ENCODE measurements around the gene GPR63. TPM values are rescaled to one million over a fixed set of nuclear protein-coding genes. Genes with fewer than 3 reads are reported as not detected.

Gene GPR63
- total RNA-seq, 6 experiments from 2014 or later: 1.4 to 2.5 (median 2.1) TPM

DNA sequence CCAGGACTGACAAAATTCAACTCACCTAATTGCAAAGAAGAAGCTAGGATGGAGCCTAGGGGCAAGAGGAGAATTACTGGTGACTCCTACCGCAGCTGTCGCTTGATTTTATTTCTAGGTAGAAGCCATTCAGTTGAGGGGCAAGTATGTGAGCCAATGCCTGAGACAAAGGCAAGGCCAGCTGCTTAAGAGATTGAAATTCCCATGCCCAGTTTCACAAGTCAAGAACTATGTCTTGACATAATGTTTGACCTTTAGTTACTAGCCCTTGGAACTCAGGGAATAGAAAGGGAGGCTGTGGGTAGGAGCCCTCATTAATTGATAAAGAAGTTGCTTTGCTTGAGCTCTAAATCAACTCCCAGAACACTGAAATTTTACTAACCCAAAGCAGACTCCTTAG is 54.0 kb downstream of the GPR63 start:
- H3K9me3 Mint-ChIP-seq: no peaks in the 10 kb centered on the region
- no peak overlapping the region for H3K27ac Mint-ChIP-seq
- DNase-seq: no peak
- H3K4me1 Mint-ChIP-seq (ENCODE audit: low read depth): no peaks in the 10 kb centered on the region
- TF ChIP-seq, protein P1, sequence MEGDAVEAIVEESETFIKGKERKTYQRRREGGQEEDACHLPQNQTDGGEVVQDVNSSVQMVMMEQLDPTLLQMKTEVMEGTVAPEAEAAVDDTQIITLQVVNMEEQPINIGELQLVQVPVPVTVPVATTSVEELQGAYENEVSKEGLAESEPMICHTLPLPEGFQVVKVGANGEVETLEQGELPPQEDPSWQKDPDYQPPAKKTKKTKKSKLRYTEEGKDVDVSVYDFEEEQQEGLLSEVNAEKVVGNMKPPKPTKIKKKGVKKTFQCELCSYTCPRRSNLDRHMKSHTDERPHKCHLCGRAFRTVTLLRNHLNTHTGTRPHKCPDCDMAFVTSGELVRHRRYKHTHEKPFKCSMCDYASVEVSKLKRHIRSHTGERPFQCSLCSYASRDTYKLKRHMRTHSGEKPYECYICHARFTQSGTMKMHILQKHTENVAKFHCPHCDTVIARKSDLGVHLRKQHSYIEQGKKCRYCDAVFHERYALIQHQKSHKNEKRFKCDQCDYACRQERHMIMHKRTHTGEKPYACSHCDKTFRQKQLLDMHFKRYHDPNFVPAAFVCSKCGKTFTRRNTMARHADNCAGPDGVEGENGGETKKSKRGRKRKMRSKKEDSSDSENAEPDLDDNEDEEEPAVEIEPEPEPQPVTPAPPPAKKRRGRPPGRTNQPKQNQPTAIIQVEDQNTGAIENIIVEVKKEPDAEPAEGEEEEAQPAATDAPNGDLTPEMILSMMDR (IDR thresholded peaks at IDR 0.05): no peak
- H3K4me3 Mint-ChIP-seq: no peak overlapping the region
- H3K36me3 Mint-ChIP-seq (ENCODE audit: low read depth): no peaks in the 10 kb centered on the region
- no peaks in the 10 kb centered on the region; the same call in 1 of the 2 replicates for H3K27me3 Mint-ChIP-seq (ENCODE audit: insufficient read depth)

DNA sequence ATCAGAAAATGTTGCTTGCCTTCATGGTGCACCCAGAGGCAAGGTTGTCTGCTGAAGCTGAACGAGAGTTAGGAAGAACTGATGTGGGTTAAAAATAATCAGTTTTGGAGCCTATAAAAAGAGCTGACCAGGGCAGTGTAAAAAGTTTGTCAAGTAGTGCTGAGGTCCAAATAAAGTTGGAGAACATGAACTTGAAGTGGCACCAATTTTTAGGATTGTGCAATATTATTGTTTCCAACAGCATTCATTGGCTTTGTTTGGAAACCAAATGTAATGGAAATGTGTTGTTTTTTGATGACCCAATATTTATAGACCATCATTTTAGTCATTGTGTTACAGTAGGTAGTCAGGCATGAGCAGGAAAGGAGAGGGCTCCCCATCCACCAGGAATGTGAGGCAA is 55.7 kb downstream of the GPR63 start:
- H3K36me3 Mint-ChIP-seq (ENCODE audit: low read depth): no peaks in the 10 kb centered on the region

DNA sequence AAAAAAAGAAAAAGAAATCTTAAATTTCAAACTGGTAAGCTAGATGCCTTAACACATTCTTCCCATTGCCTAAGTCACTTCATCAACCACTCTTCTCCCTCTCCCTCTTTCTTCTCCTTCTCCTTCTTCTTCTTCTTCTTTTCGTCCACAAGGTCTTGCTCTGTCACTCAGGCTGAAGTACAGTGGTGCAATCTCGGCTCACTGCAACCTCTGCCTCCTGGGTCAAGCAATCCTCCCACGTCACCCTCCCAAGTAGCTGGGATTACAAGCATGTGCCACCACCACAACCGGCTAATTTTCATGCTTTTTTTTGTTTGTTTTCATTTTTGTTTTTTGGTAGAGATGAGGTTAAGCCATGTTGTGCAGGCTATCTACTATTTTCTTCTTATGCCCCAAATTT is 60.2 kb downstream of the GPR63 start:
- DNase-seq: no peak
- H3K36me3 Mint-ChIP-seq (ENCODE audit: low read depth): no peaks in the 10 kb centered on the region
- no peaks in the 10 kb centered on the region for H3K9me3 Mint-ChIP-seq
- no peaks in the 10 kb centered on the region; the same call in 1 of the 2 replicates for H3K27me3 Mint-ChIP-seq (ENCODE audit: insufficient read depth)
- H3K4me3 Mint-ChIP-seq: no peak overlapping the region
- no peaks in the 10 kb centered on the region for H3K4me1 Mint-ChIP-seq (ENCODE audit: low read depth)
- TF ChIP-seq, protein P1 (IDR thresholded peaks at IDR 0.05): no peak
- H3K27ac Mint-ChIP-seq: no peak overlapping the region

More for the DNA sequence above, 55.7 kb downstream of the GPR63 start:
- DNase-seq: no peak
- Mint-ChIP-seq H3K9me3 (no peaks in the 10 kb centered on the region), H3K4me1 (ENCODE audit: low read depth) (no peaks in the 10 kb centered on the region), H3K4me3 (no peak overlapping the region), H3K27me3 (ENCODE audit: insufficient read depth) (no peaks in the 10 kb centered on the region; the same call in 1 of the 2 replicates), H3K27ac (no peak overlapping the region)
- TF ChIP-seq, protein P1 (IDR thresholded peaks at IDR 0.05): no peak

- TF ChIP-seq, protein P1 (IDR thresholded peaks at IDR 0.05): no peak
- Mint-ChIP-seq H3K27me3 (ENCODE audit: insufficient read depth) (no peaks in the 10 kb centered on the region; the same call in 1 of the 2 replicates), H3K36me3 (ENCODE audit: low read depth) (no peaks in the 10 kb centered on the region), H3K9me3 (no peaks in the 10 kb centered on the region), H3K4me3 (no peak overlapping the region), H3K4me1 (ENCODE audit: low read depth) (no peaks in the 10 kb centered on the region), H3K27ac (no peak overlapping the region)
- no peak for DNase-seq
Observed at GRCh38 chr6:96775727-96776400, 61.4 kb downstream of the GPR63 start.

- no peak for DNase-seq
- Mint-ChIP-seq H3K27ac (no peak overlapping the region), H3K4me3 (no peak overlapping the region), H3K36me3 (ENCODE audit: low read depth) (no peaks in the 10 kb centered on the region), H3K4me1 (ENCODE audit: low read depth) (no peaks in the 10 kb centered on the region), H3K27me3 (ENCODE audit: insufficient read depth) (no peaks in the 10 kb centered on the region), H3K9me3 (peaks cover 8% of the 10 kb centered on the region)
- TF ChIP-seq, protein P1 (IDR thresholded peaks at IDR 0.05): no peak
Observed at GRCh38 chr6:96766769-96767168, 70.5 kb downstream of the GPR63 start.

All from HFFc6 (cell line).